Hindlimb muscle (tissue), 1 donor: ENCODE measurements around the gene TAMM41. TPM values are rescaled to one million over a fixed set of nuclear protein-coding genes. Genes with fewer than 3 reads are reported as not detected.
"Not testable (repeated sequence)": the region's sequence is repeated elsewhere in the genome, so short reads cannot be mapped to it uniquely, and the experiment has no call there.

Experiments
- DNase-seq: peaks from one replicate; pipeline ENCODE4 v3.0.0-alpha.2; 2013
- polyA plus RNA-seq: library from polyadenylated mRNA; unstranded; fragments of 120-200 nt; gene quantifications from one replicate; pipeline ENCODE4 v1.2.1, GENCODE V29; 2013; ENCODE audit not compliant: insufficient read length

Gene TAMM41
- polyA plus RNA-seq, 1 donor: 17.4 TPM

DNA sequence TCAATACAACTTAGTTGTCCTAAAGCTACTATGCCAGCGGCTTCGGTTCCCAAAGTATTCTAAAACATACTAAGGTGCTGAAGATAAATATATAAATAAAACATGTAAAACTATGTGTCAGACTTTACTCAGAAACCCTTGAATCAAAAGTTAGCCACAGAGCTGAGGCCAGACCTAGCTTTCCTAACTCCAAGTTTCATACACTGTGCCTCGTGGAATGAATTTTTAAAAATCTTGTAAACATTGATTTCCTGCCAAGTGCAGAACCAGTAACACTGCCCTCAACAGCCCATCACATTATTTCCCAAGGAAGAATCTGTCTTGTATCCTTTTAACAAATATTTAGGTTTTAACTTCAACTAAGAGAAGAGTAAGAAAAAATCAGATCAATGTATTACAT lies 36.4 kb downstream of the TAMM41 start:
- no peak for DNase-seq

GRCh38 chr3:11808231-11808630 lies 38.5 kb downstream of the TAMM41 start:
- DNase-seq: no peak

DNA sequence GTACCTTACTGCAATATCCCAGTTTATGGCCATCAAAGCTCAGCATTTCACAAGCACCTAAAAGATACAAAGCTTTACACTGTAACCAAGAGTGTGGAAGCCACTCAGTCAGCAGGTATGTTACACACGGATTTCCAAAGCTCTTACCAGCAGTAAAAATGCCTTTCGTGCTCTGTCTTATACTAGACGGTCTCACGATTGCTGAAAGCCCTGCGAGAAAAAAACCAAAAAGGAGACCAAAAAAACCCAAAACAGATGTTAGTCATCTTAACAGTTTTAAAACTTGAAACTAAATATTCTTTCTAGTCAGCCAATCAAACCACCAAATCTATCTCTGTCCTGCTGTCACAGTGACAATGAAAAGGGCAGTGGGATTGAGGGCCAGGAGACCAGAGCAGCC lies 39.0 kb downstream of the TAMM41 start:
- no peak for DNase-seq

DNA sequence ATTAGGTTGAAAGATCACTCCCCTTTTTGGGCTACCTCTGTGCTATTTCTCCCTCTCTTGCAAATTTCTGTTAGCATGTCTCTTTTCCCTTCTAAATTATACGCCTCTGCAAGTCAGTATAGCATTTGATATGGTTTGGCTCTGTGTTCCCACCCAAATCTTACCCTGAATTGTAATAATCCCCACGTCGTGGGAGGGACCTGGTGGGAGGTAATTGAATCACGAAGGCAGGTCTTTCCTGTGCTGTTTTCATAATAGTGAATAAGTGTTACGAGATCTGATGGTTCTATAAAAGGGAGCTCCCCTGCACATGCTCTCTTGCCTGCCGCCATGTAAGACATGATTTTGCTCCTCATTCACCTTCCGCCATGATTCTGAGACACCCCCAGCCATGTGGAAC lies 41.0 kb downstream of the TAMM41 start:
- no peak for DNase-seq

DNA sequence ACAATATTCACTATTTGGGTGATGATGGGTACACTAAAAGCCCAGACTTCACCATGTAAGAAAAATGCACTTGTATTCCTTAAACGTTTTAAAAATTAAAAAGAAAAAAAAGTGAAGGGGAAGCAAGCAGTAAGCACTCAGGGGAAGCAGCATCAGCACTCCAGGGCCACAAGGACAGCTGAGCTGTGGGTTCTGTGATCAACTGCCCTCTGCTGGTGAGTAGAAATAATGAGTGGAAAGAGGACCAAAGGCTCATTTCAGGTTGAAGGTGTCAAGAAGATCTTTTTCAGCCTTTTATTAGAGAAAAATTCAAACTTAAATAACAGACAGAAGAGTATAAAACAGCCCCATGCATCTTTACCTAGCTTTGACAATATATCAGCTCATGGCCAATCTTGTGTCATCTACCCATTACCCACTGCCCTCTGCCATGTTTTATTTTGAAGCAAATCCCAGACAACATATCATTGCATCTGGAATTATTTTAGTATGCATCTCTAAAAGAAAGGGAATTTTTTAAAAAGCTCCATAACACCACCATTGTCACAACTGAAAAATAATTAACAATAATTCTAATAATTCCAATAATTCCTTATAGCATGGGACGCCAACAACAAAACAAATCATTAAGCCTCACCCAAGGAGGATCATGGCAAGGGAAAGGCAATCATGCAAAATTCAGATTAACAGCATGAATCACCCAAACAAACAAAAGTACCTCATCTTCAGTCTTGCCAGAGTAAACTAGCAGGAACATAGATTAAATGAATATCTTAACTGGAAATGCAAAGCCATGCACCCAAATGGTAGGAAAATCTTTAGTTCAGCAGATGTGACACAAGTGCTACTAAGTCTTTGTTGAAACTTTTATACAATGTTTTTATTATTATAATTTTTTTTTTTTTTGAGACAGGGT lies 42.5 kb downstream of the TAMM41 start:
- peak; percentile 6 for DNase-seq

GRCh38 chr3:11799791-11800190 lies 46.9 kb downstream of the TAMM41 start:
- no peak for DNase-seq

DNA sequence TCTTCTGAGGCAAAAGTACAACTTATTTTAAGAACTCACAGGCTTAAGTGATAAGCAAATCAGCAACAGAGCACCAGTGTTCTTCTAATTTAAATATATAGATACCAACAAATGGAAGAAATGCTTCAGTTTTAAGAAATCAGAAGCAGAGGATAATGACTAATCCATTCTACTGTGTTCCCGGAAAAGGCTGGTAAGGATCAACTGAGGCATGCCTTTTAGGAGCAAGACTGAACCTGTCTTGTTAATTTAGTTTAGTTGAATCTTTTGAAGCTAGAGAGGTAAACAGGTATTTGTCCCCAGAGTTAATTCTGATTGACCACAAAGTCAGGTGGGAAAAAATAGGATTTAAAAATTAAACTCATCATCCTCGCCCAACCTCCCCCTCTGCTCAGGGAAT lies 51.8 kb downstream of the TAMM41 start:
- no peak for DNase-seq

GRCh38 chr3:11791339-11792200 lies 55.1 kb downstream of the TAMM41 start:
- DNase-seq: no peak

GRCh38 chr3:11789412-11789811 lies 57.3 kb downstream of the TAMM41 start:
- DNase-seq: no peak

- DNase-seq: no peak
These were observed 61.7 kb downstream of the TAMM41 start for GRCh38 chr3:11784971-11785377.

GRCh38 chr3:11780341-11780740 lies 66.3 kb downstream of the TAMM41 start:
- DNase-seq: no peak

GRCh38 chr3:11779626-11780025 lies 67.1 kb downstream of the TAMM41 start:
- no peak for DNase-seq

- no peak for DNase-seq
These were observed 68.4 kb downstream of the TAMM41 start for GRCh38 chr3:11778248-11778647.

DNA sequence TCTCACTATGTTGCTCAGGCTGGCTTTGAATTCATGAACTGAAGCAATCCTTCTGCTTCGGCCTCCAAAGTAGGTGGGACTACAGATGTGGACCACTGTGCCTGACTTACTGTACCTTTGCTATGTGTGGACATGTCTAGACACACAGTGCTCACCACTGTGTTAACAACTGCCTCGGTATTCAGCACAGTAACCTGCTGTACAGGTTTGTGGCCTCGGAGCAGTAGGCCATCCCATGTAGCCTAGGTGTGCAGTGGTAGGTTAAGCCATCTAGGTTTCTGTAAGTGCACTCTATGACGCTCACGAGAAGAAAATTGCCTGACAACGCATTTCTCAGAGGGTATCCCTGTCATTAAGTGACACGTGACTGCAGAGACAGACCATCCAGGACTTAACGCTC lies 70.3 kb downstream of the TAMM41 start:
- DNase-seq: no peak

GRCh38 chr3:11775493-11775892 lies 71.2 kb downstream of the TAMM41 start:
- no peak for DNase-seq

DNA sequence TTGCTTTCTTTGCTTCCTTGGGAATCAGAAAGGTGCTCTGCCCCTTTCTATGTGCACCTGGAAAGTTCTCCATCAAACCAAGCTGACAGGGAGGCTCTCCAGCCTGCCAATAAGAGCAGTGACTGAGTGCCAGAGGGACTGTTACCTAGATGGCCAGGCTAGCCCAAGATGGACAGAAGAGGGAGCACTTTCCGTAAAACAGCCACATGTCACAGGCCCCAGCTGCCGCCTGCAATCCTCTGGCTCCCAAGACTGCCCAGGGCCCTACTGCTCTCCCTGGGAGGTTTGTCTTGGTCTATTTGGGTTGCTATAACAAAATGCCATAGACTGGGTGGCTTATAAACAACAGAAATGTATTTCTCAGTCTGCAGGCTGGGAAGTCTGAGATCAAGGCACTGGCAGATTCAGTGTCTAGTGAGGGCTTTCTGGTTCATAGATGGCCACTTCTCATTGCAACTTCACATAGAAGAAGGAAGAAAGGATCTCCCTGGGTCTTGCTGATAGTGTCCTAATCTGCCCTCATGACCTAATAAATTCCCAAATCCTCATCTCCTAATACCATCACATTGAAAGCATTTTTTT lies 72.3 kb downstream of the TAMM41 start:
- no peak for DNase-seq

- DNase-seq: not testable (repeated sequence)
These were observed 74.8 kb downstream of the TAMM41 start for GRCh38 chr3:11771931-11772330.

DNA sequence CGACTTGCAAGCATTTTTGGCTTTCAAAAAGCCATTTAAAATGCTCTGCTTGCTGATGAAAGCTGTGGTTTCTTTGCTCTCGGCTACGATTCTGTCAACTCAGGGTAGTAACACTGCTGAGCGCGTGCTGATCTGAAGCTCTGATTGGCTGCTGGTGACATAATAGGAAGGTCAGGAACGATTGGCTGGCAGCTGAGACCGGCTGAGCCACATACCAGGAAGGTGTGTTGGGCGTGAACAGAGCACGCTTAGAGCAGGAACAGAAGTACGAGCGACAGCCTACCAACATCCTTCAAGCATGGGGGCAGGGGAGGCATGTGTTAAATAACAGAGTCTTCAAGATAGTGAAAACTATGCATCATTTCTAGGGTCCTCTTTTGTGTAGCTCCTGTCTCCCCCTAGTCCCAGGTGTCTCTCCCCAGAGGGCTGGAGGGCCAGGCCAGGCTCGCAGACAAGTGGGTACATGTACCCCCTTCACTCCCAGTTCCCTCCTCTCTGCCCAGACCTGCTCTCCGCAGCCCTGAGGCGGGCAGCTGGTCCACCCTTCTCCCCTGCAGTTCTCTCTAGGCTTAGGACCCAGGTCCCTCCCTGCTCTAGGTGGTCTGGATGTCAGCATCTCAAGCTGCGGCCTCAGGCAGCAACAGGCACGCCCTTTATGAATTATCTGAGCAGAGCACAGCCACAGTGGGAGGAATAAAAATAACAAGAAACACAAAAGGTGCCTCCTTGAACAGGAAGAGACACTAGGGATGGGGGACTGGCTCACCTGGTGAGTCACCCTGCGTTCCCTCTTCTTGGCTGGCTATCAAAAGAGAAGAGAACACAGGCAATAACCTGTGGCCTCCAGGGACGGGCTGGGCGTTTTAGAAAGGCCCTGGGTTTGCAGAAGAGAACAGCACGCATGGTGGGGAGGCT lies 76.0 kb downstream of the TAMM41 start:
- DNase-seq: peak; percentile 55

- DNase-seq: no peak
These were observed 76.8 kb downstream of the TAMM41 start for GRCh38 chr3:11769704-11770476.

- no peak for DNase-seq
These were observed 78.1 kb downstream of the TAMM41 start for GRCh38 chr3:11768604-11769003.

- DNase-seq: no peak
These were observed 81.7 kb downstream of the TAMM41 start for GRCh38 chr3:11764931-11765363.
